ENCODE results near the gene BABAM2. TPM values are rescaled to one million over a fixed set of nuclear protein-coding genes. Genes with fewer than 3 reads are reported as not detected.

BABAM2 gene
- total RNA-seq, 2 donors from 2014 or later, result 44.8 to 46.0 TPM

DNA sequence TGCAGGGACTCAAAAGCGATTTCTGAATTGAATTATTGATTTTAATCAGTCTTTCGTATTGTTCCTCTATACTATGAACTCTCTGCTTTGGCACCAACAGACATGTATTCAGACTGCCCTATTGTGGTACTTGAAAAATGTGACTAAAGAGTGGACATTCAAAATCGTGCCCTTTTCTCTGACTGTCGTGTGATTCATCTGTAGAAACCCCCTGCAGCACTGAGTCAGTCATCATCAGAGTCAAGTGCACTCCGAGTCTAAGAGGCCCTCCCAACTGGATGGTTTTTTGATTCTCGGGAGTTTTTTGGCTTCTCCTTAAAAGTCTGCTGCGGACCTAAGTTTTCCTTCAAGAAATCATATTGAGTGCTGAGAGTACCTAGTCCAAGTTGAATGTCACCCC, 405.7 kb downstream of the BABAM2 start:
- Mint-ChIP-seq H3K27me3 (no peaks in the 10 kb centered on the region), H3K27ac (no peak overlapping the region), H3K4me3 (no peak overlapping the region), H3K4me1 (no peaks in the 10 kb centered on the region), H3K36me3 (ENCODE audit: low read depth) (peaks cover 6% of the 10 kb centered on the region)
- ATAC-seq (no peak), DNase-seq (no peak)
- no peaks in the 10 kb centered on the region for H3K9me3 ChIP-seq (ENCODE audit: control insufficient read depth, low read length, poor library complexity, severe bottlenecking)

DNA sequence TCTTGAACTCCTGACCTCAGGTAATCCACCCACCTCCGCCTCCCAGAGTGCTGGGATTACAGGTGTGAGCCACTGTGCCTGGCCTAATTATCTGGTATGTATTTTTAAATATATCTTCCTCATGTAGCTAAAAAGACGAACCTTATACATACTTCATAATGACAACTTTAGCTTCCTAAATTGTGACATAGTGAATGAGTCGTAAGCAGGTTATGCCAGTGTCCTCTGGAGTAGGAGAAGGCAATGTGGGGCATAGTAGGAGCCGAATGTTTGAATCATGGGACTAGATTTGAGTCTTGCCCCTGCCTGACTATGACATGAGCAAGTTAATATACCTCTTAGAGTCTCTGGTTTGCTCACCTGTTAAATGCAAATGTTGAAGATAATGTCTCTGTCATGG, 406.4 kb downstream of the BABAM2 start:
- Mint-ChIP-seq H3K4me1 (no peaks in the 10 kb centered on the region), H3K27ac (peak overlapping the region; percentile 6), H3K27me3 (no peaks in the 10 kb centered on the region), H3K36me3 (ENCODE audit: low read depth) (peaks cover 9% of the 10 kb centered on the region), H3K4me3 (no peak overlapping the region)
- no peak for DNase-seq
- no peaks in the 10 kb centered on the region for H3K9me3 ChIP-seq (ENCODE audit: control insufficient read depth, low read length, poor library complexity, severe bottlenecking)
- no peak for ATAC-seq

DNA sequence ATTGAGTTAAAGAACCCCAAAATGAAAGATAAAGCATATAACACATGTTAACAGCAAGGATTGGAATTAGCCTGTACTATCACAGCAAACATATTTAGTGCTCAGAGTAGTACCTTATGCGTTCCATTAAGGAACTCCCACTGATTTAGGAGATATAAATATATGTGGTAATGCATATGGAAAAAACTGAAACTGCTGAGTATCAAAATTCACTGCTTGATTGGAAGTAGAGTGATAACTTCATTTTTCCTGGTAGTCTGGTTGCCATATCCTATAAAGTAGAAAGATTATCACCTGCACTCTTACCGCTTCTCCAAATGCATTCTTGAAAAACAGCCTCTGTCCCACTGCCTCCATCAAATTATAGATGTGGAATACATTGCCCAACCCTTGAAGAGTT, 407.0 kb downstream of the BABAM2 start:
- H3K27me3 Mint-ChIP-seq, result no peaks in the 10 kb centered on the region
- H3K27ac Mint-ChIP-seq, result peak overlapping the region; percentile 6
- DNase-seq (no peak), ATAC-seq (no peak)
- H3K4me1 Mint-ChIP-seq, result no peaks in the 10 kb centered on the region
- no peak overlapping the region for H3K4me3 Mint-ChIP-seq
- no peaks in the 10 kb centered on the region for H3K9me3 ChIP-seq (ENCODE audit: control insufficient read depth, low read length, poor library complexity, severe bottlenecking)
- peaks cover 9% of the 10 kb centered on the region for H3K36me3 Mint-ChIP-seq (ENCODE audit: low read depth)

- H3K9me3 ChIP-seq (ENCODE audit: control insufficient read depth, low read length, poor library complexity, severe bottlenecking), result no peaks in the 10 kb centered on the region
- Mint-ChIP-seq H3K27ac (peak overlapping the region; percentile 14), H3K4me3 (no peak overlapping the region), H3K27me3 (no peaks in the 10 kb centered on the region), H3K4me1 (no peaks in the 10 kb centered on the region), H3K36me3 (ENCODE audit: low read depth) (peaks cover 9% of the 10 kb centered on the region)
- ATAC-seq (no peak), DNase-seq (no peak)
Measured at GRCh38 chr2:28298406-28298805, 407.9 kb downstream of the BABAM2 start.

- H3K27me3 Mint-ChIP-seq, result no peaks in the 10 kb centered on the region
- peaks cover 9% of the 10 kb centered on the region for H3K36me3 Mint-ChIP-seq (ENCODE audit: low read depth)
- no peak overlapping the region for H3K4me3 Mint-ChIP-seq
- no peaks in the 10 kb centered on the region for H3K4me1 Mint-ChIP-seq
- ATAC-seq (no peak), DNase-seq (no peak)
- peaks cover 3% of the 10 kb centered on the region for H3K9me3 ChIP-seq (ENCODE audit: control insufficient read depth, low read length, poor library complexity, severe bottlenecking)
- H3K27ac Mint-ChIP-seq, result no peak overlapping the region
Measured at GRCh38 chr2:28300485-28301341, 410.2 kb downstream of the BABAM2 start.

DNA sequence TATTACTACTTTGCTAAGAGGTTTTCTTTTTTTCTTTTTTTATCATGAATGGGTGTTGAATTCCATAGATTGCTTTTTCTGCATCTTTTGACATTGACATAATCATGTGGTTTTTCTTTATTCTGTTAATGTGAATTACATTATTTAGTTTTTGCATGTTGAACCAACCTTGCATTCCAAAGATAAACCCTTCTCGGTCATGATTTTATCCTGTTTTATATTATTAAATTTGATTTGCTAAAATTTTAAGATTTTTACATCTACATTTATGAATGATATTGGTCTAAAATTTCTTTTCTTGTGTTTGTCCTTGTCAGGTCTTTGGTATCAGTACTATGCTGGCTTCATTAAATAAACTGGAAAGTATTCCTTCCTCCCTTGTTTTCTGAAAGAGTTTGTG, 414.7 kb downstream of the BABAM2 start:
- no peaks in the 10 kb centered on the region for H3K4me1 Mint-ChIP-seq
- ATAC-seq, result no peak

GRCh38 chr2:28310107-28310506, 419.6 kb downstream of the BABAM2 start:
- H3K9me3 ChIP-seq (ENCODE audit: control insufficient read depth, low read length, poor library complexity, severe bottlenecking), result peaks cover 3% of the 10 kb centered on the region
- Mint-ChIP-seq H3K36me3 (ENCODE audit: low read depth) (peaks cover 2% of the 10 kb centered on the region), H3K27ac (no peak overlapping the region), H3K4me1 (peaks cover 11% of the 10 kb centered on the region), H3K27me3 (no peaks in the 10 kb centered on the region), H3K4me3 (no peak overlapping the region)
- ATAC-seq, result no peak
- DNase-seq, result no peak

More for the DNA sequence above, 414.7 kb downstream of the BABAM2 start:
- H3K9me3 ChIP-seq (ENCODE audit: control insufficient read depth, low read length, poor library complexity, severe bottlenecking), result peaks cover 3% of the 10 kb centered on the region
- H3K27ac Mint-ChIP-seq, result no peak overlapping the region
- no peaks in the 10 kb centered on the region for H3K27me3 Mint-ChIP-seq
- no peak overlapping the region for H3K4me3 Mint-ChIP-seq
- H3K36me3 Mint-ChIP-seq (ENCODE audit: low read depth), result peaks cover 10% of the 10 kb centered on the region
- no peak for DNase-seq

GRCh38 chr2:28311660-28312249, 421.2 kb downstream of the BABAM2 start:
- no peaks in the 10 kb centered on the region for H3K9me3 ChIP-seq (ENCODE audit: control insufficient read depth, low read length, poor library complexity, severe bottlenecking)
- ATAC-seq (no peak), DNase-seq (no peak)
- Mint-ChIP-seq H3K4me1 (peaks cover 13% of the 10 kb centered on the region), H3K27ac (no peak overlapping the region), H3K36me3 (ENCODE audit: low read depth) (peaks cover 2% of the 10 kb centered on the region), H3K27me3 (no peaks in the 10 kb centered on the region), H3K4me3 (no peak overlapping the region)

DNA sequence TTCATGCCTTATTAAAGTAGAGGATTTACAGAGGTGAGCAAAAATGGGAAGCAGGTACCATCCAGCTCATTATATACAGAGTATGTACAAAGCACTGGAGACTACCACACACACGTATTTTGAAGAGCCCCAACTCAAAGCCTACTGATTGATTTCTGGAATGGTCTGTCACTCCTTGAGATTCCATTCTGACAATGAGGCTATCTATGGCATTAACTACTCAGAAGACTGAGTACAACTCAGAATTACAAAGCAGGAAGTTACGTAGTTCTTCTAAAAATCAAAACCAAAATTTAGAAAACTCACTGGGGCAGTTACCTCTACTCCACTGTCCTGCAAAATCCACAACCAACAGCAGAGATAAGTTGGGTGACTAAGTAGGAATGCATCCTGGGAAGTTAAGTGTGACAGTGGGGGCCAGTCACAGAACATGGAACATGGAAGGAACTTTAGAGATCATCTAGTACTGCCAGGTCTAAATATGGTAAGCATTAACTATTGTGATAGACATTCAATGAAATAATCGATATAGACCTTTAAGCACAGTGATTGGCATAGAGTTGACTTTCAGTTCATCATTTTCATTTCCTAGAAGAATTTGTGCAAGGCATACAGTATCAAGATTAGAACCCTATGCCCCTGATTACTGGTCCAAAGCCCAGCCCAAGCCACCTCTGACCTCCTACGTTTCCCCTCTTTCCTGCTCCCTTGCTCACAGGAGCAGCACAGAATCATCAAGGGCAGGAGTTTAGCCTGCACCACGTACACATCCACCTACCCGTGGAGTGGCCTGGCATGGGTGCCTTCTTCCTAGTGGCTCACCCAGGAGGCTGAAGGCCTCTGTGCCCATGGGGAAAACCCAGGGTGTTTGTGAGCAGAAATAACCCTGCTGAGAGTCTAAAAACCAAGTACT, 422.0 kb downstream of the BABAM2 start:
- Mint-ChIP-seq H3K27ac (peak overlapping the region; percentile 62), H3K27me3 (no peaks in the 10 kb centered on the region), H3K36me3 (ENCODE audit: low read depth) (peaks cover 2% of the 10 kb centered on the region), H3K4me3 (no peak overlapping the region), H3K4me1 (peaks cover 13% of the 10 kb centered on the region)
- no peaks in the 10 kb centered on the region for H3K9me3 ChIP-seq (ENCODE audit: control insufficient read depth, low read length, poor library complexity, severe bottlenecking)
- DNase-seq, result no peak
- no peak for ATAC-seq

- no peak for ATAC-seq
- DNase-seq, result no peak
- no peaks in the 10 kb centered on the region for H3K9me3 ChIP-seq (ENCODE audit: control insufficient read depth, low read length, poor library complexity, severe bottlenecking)
- Mint-ChIP-seq H3K27me3 (no peaks in the 10 kb centered on the region), H3K36me3 (ENCODE audit: low read depth) (peaks cover 2% of the 10 kb centered on the region), H3K4me1 (peaks cover 13% of the 10 kb centered on the region), H3K27ac (peak overlapping the region; percentile 62), H3K4me3 (no peak overlapping the region)
Measured at GRCh38 chr2:28313220-28313784, 422.8 kb downstream of the BABAM2 start.

- DNase-seq, result no peak
- no peaks in the 10 kb centered on the region for H3K9me3 ChIP-seq (ENCODE audit: control insufficient read depth, low read length, poor library complexity, severe bottlenecking)
- H3K27ac Mint-ChIP-seq, result no peak overlapping the region
- H3K36me3 Mint-ChIP-seq (ENCODE audit: low read depth), result no peaks in the 10 kb centered on the region
- no peaks in the 10 kb centered on the region for H3K27me3 Mint-ChIP-seq
- no peak for ATAC-seq
- no peak overlapping the region for H3K4me3 Mint-ChIP-seq
- peaks cover 13% of the 10 kb centered on the region for H3K4me1 Mint-ChIP-seq
Measured at GRCh38 chr2:28314968-28315367, 424.4 kb downstream of the BABAM2 start.

- no peak for DNase-seq
- H3K9me3 ChIP-seq (ENCODE audit: control insufficient read depth, low read length, poor library complexity, severe bottlenecking), result no peaks in the 10 kb centered on the region
- H3K27me3 Mint-ChIP-seq, result no peaks in the 10 kb centered on the region
- H3K4me3 Mint-ChIP-seq, result no peak overlapping the region
- no peak for ATAC-seq
- peaks cover 8% of the 10 kb centered on the region for H3K4me1 Mint-ChIP-seq
- no peak overlapping the region for H3K27ac Mint-ChIP-seq
- H3K36me3 Mint-ChIP-seq (ENCODE audit: low read depth), result no peaks in the 10 kb centered on the region
Measured at GRCh38 chr2:28316546-28317335, 426.2 kb downstream of the BABAM2 start.

All from T-helper 17 cell (primary cell).